SW480 (cell line): Measurements from ENCODE around the gene INO80E.
A peak's percentile ranks its signal among the peaks of the same experiment; 100 is the strongest.

Source experiments
- DNase-seq: peaks from one replicate; pipeline ENCODE4 v3.0.0-alpha.2; 2016; ENCODE audit warnings: low spot score

Gene INO80E

GRCh38 chr16:29993191-29993902 lies 2.7 kb upstream of the INO80E start:
- no peak for DNase-seq

- DNase-seq = no peak
Observed at GRCh38 chr16:29993903-29994599, 2.0 kb upstream of the INO80E start.

GRCh38 chr16:29994600-29995323 lies 1.3 kb upstream of the INO80E start:
- DNase-seq = no peak

GRCh38 chr16:29995324-29995910 lies 624 bp upstream of the INO80E start, which contains the start of gene HIRIP3:
Gene HIRIP3 (minus strand): TSS chr16:29995617. CDS start chr16:29995605, 12 bp downstream.
- peak; percentile 85 for DNase-seq

GRCh38 chr16:29996766-29997250 lies 767 bp downstream of the INO80E start:
- DNase-seq = no peak

- no peak for DNase-seq
Observed at GRCh38 chr16:29999605-30000004, 3.6 kb downstream of the INO80E start.

- DNase-seq = no peak
Observed at GRCh38 chr16:30000735-30001631, 4.9 kb downstream of the INO80E start.

- DNase-seq = no peak
Observed at GRCh38 chr16:30002614-30003346, 6.7 kb downstream of the INO80E start.

- no peak for DNase-seq
Observed at GRCh38 chr16:30003670-30004423, 7.8 kb downstream of the INO80E start.

GRCh38 chr16:30004424-30004776 lies 8.4 kb downstream of the INO80E start:
- DNase-seq = peak; percentile 14

GRCh38 chr16:30004811-30005242 lies 8.8 kb downstream of the INO80E start:
- DNase-seq = peak; percentile 48

GRCh38 chr16:30005341-30006094 lies 9.5 kb downstream of the INO80E start:
- peak; percentile 57 for DNase-seq

- no peak for DNase-seq
Observed at GRCh38 chr16:30006095-30006473, 10.0 kb downstream of the INO80E start.

GRCh38 chr16:30006659-30007377 lies 10.8 kb downstream of the INO80E start:
- DNase-seq = no peak

GRCh38 chr16:30007378-30007895 lies 11.4 kb downstream of the INO80E start:
- DNase-seq = no peak

GRCh38 chr16:30009085-30009862 lies 13.2 kb downstream of the INO80E start:
- no peak for DNase-seq
